SK-N-SH treated with all-trans-retinoic acid at 6 μM for 48 hours (cell line): ENCODE measurements around the gene ABCC3.

ENCODE experiments used
- ARNTL ChIP-seq: fragments of 450-650 bp; formaldehyde crosslinking; IDR thresholded peaks from 2 replicates; pipeline ENCODE4 v1.5.0; 2020; ENCODE audit warnings: low read depth, mild to moderate bottlenecking, moderate library complexity, borderline replicate concordance
- CSDC2 ChIP-seq: fragments of 250-450 bp; sonication (Bioruptor Pico); IDR thresholded peaks from 2 replicates; pipeline ENCODE4 v1.5.0; 2020; ENCODE audit warnings: mild to moderate bottlenecking, moderate library complexity
- ESRRG ChIP-seq: fragments of 250-450 bp; sonication (Bioruptor Pico); IDR thresholded peaks from 2 replicates; pipeline ENCODE4 v1.6.1; 2021; ENCODE audit warnings: mild to moderate bottlenecking
- GLIS3 ChIP-seq: fragments of 250-450 bp; sonication (Bioruptor Pico); IDR thresholded peaks from 2 replicates; pipeline ENCODE4 v1.5.0; 2020; ENCODE audit warnings: mild to moderate bottlenecking, moderate library complexity
- ISL1 ChIP-seq: fragments of 250-450 bp; sonication (Bioruptor Pico); IDR thresholded peaks from 2 replicates; pipeline ENCODE4 v2.1.2; 2022; ENCODE audit warnings: mild to moderate bottlenecking, moderate library complexity
- PATZ1 ChIP-seq: fragments of 250-450 bp; sonication (Bioruptor Pico); IDR thresholded peaks from 2 replicates; pipeline ENCODE4 v1.8.0; 2020; ENCODE audit warnings: mild to moderate bottlenecking, moderate library complexity, borderline replicate concordance
- RARB ChIP-seq: fragments of 250-450 bp; sonication (Bioruptor Pico); IDR thresholded peaks from 2 replicates; pipeline ENCODE4 v1.8.0; 2021; ENCODE audit warnings: mild to moderate bottlenecking, moderate library complexity
- SNAI2 ChIP-seq: fragments of 250-450 bp; sonication (Bioruptor Pico); IDR thresholded peaks from 2 replicates; pipeline ENCODE4 v1.5.0; 2020; ENCODE audit warnings: mild to moderate bottlenecking, moderate library complexity
- ZFP3 ChIP-seq: fragments of 250-450 bp; sonication (Bioruptor Pico); IDR thresholded peaks from 2 replicates; pipeline ENCODE4 v1.5.0; 2020; ENCODE audit warnings: mild to moderate bottlenecking, moderate library complexity
- ZFP30 ChIP-seq: fragments of 450-650 bp; formaldehyde crosslinking; IDR thresholded peaks from 2 replicates; pipeline ENCODE4 v1.5.0; 2022; ENCODE audit warnings: mild to moderate bottlenecking, moderate library complexity
- ZNF8 ChIP-seq: fragments of 450-650 bp; formaldehyde crosslinking; IDR thresholded peaks from 2 replicates; pipeline ENCODE4 v1.5.0; 2020; ENCODE audit warnings: mild to moderate bottlenecking, moderate library complexity
- TF ChIP-seq, protein P1 (sequence below): fragments of 250-450 bp; sonication (Bioruptor Pico); IDR thresholded peaks from 2 replicates; pipeline ENCODE4 v1.5.0; 2020; ENCODE audit warnings: mild to moderate bottlenecking, moderate library complexity
- TF ChIP-seq, protein P2 (sequence below): fragments of 250-450 bp; sonication (Bioruptor Pico); IDR thresholded peaks from 2 replicates; pipeline ENCODE4 v1.5.1; 2020; ENCODE audit warnings: low read depth, mild to moderate bottlenecking, moderate library complexity
- TF ChIP-seq, protein P3 (sequence below): fragments of 250-450 bp; sonication (Bioruptor Pico); IDR thresholded peaks from 2 replicates; pipeline ENCODE4 v1.8.0; 2021; ENCODE audit warnings: low read depth, mild to moderate bottlenecking, moderate library complexity, borderline replicate concordance

DNA sequence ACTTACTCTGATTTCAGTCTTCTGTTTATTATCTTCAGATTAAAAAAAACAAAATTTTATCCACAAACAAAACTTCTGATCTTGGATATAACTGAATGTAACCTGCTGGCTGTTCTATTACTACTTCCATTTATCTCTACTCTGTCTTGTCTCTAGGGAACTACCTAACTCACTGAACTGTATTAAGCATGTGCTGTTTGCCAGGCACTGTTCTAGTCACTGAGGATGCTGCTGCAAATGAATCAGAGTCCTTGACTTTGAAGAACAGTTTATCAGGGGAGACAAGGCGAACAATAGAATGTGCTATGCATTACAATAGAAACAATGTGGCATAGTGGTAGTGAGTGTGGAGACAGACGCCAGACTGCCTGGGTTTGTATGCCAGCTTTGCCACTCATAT lies 75.3 kb downstream of the ABCC3 start:
- TF ChIP-seq, protein P1, sequence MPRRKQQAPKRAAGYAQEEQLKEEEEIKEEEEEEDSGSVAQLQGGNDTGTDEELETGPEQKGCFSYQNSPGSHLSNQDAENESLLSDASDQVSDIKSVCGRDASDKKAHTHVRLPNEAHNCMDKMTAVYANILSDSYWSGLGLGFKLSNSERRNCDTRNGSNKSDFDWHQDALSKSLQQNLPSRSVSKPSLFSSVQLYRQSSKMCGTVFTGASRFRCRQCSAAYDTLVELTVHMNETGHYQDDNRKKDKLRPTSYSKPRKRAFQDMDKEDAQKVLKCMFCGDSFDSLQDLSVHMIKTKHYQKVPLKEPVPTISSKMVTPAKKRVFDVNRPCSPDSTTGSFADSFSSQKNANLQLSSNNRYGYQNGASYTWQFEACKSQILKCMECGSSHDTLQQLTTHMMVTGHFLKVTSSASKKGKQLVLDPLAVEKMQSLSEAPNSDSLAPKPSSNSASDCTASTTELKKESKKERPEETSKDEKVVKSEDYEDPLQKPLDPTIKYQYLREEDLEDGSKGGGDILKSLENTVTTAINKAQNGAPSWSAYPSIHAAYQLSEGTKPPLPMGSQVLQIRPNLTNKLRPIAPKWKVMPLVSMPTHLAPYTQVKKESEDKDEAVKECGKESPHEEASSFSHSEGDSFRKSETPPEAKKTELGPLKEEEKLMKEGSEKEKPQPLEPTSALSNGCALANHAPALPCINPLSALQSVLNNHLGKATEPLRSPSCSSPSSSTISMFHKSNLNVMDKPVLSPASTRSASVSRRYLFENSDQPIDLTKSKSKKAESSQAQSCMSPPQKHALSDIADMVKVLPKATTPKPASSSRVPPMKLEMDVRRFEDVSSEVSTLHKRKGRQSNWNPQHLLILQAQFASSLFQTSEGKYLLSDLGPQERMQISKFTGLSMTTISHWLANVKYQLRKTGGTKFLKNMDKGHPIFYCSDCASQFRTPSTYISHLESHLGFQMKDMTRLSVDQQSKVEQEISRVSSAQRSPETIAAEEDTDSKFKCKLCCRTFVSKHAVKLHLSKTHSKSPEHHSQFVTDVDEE (CRISPR knock-in tag): no peak
- TF ChIP-seq CSDC2 (CRISPR knock-in tag) (no peak), PATZ1 (no peak), ESRRG (CRISPR knock-in tag) (no peak), RARB (no peak), GLIS3 (CRISPR knock-in tag) (no peak), ZFP30 (no peak), ZNF8 (no peak), ARNTL (no peak), ZFP3 (CRISPR knock-in tag) (no peak), ISL1 (CRISPR knock-in tag) (no peak), SNAI2 (CRISPR knock-in tag) (no peak)
- TF ChIP-seq, protein P2, sequence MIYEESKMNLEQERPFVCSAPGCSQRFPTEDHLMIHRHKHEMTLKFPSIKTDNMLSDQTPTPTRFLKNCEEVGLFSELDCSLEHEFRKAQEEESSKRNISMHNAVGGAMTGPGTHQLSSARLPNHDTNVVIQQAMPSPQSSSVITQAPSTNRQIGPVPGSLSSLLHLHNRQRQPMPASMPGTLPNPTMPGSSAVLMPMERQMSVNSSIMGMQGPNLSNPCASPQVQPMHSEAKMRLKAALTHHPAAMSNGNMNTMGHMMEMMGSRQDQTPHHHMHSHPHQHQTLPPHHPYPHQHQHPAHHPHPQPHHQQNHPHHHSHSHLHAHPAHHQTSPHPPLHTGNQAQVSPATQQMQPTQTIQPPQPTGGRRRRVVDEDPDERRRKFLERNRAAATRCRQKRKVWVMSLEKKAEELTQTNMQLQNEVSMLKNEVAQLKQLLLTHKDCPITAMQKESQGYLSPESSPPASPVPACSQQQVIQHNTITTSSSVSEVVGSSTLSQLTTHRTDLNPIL (CRISPR knock-in tag): no peak
- TF ChIP-seq, protein P3, sequence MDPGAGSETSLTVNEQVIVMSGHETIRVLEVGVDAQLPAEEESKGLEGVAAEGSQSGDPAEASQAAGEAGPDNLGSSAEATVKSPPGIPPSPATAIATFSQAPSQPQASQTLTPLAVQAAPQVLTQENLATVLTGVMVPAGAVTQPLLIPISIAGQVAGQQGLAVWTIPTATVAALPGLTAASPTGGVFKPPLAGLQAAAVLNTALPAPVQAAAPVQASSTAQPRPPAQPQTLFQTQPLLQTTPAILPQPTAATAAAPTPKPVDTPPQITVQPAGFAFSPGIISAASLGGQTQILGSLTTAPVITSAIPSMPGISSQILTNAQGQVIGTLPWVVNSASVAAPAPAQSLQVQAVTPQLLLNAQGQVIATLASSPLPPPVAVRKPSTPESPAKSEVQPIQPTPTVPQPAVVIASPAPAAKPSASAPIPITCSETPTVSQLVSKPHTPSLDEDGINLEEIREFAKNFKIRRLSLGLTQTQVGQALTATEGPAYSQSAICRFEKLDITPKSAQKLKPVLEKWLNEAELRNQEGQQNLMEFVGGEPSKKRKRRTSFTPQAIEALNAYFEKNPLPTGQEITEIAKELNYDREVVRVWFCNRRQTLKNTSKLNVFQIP (CRISPR knock-in tag): no peak
